Colonic mucosa (tissue), 4 donors: ENCODE measurements around the gene DCUN1D2. TPM values are rescaled to one million over a fixed set of nuclear protein-coding genes. Genes with fewer than 3 reads are reported as not detected.
A peak's percentile ranks its signal among the peaks of the same experiment; 100 is the strongest.

ENCODE experiments used
- DNase-seq: peaks from one replicate; pipeline ENCODE4 v3.0.0-alpha.2; 2020
- H3K27ac ChIP-seq: fragments of 200-600 bp; one replicate; pipeline ENCODE4 v1.8.0; 2021
- H3K27me3 ChIP-seq: fragments of 200-600 bp; one replicate; pipeline ENCODE4 v1.8.0; 2021
- H3K36me3 ChIP-seq: fragments of 200-600 bp; one replicate; pipeline ENCODE4 v1.8.0; 2021
- H3K4me1 ChIP-seq: fragments of 200-600 bp; one replicate; pipeline ENCODE4 v1.8.0; 2021; ENCODE audit warnings: mild to moderate bottlenecking
- H3K4me3 ChIP-seq: fragments of 200-600 bp; one replicate; pipeline ENCODE4 v1.8.0; 2021
- H3K9ac ChIP-seq, 2 donors: one replicate each; pipeline ENCODE4 v1.7.0; 2013; ENCODE audit warnings: control low read depth in 2 of 2, low read depth in 2 of 2, low read length in 2 of 2
- H3K9me3 ChIP-seq: fragments of 200-600 bp; one replicate; pipeline ENCODE4 v1.8.0; 2021
- intact Hi-C: fragments of 100-400 bp; cut with DNase I; formaldehyde crosslinking; loops from one replicate; pipeline ENCODE4 v1.14.1; 2022
- total RNA-seq, 2 donors: library from RNA; stranded (reverse); fragmentation: NEBNext Ultra II Directional in 1 of 2; extraction: Animal tissue kit (Norgen Biotek cat#: 25700) in 1 of 2; gene quantifications; one replicate each; pipeline ENCODE4 v1.2.1, GENCODE V29; 2021
- TF ChIP-seq, protein P1 (sequence below): fragments of 200-600 bp; IDR thresholded peaks from one replicate; pipeline ENCODE4 v1.8.0; 2022; ENCODE audit warnings: antibody characterized with exemption, mild to moderate bottlenecking
- donor health status: healthy.
- donor health status: DM: no; HTN: no; CAD: no.
- donor health status: DM: no; HTN: no; CAD: no.

DCUN1D2 gene
- total RNA-seq, 2 donors from 2014 or later = 14.9 to 20.5 TPM

DNA sequence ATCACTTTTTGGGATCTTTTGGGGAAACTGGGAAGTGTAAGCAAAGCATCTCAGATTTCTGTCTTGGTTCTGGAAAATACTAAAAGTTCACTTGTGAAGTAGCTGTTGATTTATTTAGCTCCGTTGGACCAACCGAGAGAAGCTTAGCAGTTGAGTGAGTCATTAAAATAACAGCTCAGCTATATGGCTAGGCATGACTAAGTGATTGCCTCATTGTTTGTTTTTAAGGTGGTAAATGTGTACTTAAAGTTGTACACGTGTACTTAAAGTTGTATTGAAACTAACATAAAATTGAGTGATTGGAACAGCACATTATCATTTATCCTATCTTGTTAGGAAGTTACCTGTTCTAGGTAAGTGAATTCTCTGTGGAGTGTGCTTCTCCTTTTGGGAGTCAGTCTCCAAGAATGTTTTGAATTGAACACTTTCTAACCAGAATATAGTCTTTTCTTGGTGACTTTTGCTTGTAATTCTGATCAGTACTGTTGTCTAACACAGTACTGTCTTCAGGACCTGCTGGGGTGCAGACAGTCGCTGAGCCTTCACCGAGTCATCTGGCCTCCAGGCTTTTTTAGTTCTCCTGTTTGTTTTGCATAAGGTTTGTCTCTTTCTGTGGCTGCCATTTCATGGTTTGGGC, 2.9 kb upstream of the DCUN1D2 start:
- peak; percentile 45 for DNase-seq
- Histone ChIP-seq H3K9me3 (no peaks in the 10 kb centered on the region), H3K4me3 (no peak overlapping the region), H3K9ac (no peak overlapping the region), H3K27ac (peak overlapping the region; percentile 77), H3K36me3 (no peaks in the 10 kb centered on the region), H3K4me1 (peaks cover 17% of the 10 kb centered on the region), H3K27me3 (no peaks in the 10 kb centered on the region)
- intact Hi-C loops = no loop called here
- TF ChIP-seq, protein P1, sequence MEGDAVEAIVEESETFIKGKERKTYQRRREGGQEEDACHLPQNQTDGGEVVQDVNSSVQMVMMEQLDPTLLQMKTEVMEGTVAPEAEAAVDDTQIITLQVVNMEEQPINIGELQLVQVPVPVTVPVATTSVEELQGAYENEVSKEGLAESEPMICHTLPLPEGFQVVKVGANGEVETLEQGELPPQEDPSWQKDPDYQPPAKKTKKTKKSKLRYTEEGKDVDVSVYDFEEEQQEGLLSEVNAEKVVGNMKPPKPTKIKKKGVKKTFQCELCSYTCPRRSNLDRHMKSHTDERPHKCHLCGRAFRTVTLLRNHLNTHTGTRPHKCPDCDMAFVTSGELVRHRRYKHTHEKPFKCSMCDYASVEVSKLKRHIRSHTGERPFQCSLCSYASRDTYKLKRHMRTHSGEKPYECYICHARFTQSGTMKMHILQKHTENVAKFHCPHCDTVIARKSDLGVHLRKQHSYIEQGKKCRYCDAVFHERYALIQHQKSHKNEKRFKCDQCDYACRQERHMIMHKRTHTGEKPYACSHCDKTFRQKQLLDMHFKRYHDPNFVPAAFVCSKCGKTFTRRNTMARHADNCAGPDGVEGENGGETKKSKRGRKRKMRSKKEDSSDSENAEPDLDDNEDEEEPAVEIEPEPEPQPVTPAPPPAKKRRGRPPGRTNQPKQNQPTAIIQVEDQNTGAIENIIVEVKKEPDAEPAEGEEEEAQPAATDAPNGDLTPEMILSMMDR = no peak

DNA sequence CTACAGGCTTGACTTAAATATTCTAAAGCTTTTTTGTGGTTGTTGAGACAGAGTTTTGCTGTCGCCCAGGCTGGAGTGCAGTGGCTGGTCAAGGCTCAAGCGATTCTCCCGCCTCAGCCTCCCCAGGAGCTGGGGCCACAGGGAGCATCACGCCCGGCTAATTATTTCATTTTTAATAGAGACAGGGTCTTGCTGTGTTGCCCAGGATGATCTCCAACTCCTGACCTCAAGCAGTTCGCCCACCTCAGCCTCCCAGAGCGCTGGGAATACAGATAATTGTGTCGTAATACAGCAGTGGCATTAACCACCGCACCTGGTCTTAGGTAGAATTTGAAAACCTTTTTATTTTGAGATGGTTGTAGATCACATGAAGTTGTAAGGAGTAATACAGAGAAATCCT, 1.5 kb upstream of the DCUN1D2 start:
- Histone ChIP-seq H3K36me3 (no peaks in the 10 kb centered on the region), H3K27me3 (no peaks in the 10 kb centered on the region), H3K9ac (peak overlapping the region; percentile 16 to 85), H3K27ac (no peak overlapping the region), H3K4me1 (peaks cover 17% of the 10 kb centered on the region), H3K9me3 (no peaks in the 10 kb centered on the region), H3K4me3 (peak overlapping the region; percentile 90)
- intact Hi-C loops = no loop called here
- DNase-seq = no peak
- TF ChIP-seq, protein P1 = no peak

DNA sequence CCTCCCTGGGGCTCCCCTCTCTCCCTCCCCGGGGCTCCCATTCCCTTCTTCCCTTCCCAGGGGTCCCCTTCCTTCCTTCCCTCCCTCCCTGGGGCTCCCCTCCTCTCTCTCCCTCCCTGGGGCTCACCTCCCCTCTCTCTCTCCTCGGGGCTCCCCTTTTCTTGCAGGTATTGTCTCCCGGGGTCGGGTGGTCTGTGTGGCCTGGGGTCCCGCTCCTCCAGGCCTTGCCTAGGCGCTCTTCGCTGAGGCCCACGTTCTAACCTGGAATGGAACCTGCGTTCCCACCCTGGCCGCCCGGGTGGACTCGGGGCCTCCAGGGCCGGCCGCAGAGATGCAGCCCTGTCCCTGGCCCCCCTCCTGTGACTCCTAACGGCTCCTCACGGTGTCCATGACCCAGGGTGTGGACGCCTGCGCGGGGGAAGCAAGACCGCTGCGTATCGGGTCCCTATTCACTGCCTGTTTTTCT, 940 bp upstream of the DCUN1D2 start:
- TF ChIP-seq, protein P1 = no peak
- Histone ChIP-seq H3K4me1 (peaks cover 17% of the 10 kb centered on the region), H3K27ac (peak overlapping the region; percentile 84), H3K36me3 (no peaks in the 10 kb centered on the region), H3K4me3 (peak overlapping the region; percentile 90), H3K9ac (peak overlapping the region; percentile 85 to 88), H3K27me3 (no peaks in the 10 kb centered on the region), H3K9me3 (no peaks in the 10 kb centered on the region)
- intact Hi-C loops = no loop called here
- DNase-seq = peak; percentile 44

DNA sequence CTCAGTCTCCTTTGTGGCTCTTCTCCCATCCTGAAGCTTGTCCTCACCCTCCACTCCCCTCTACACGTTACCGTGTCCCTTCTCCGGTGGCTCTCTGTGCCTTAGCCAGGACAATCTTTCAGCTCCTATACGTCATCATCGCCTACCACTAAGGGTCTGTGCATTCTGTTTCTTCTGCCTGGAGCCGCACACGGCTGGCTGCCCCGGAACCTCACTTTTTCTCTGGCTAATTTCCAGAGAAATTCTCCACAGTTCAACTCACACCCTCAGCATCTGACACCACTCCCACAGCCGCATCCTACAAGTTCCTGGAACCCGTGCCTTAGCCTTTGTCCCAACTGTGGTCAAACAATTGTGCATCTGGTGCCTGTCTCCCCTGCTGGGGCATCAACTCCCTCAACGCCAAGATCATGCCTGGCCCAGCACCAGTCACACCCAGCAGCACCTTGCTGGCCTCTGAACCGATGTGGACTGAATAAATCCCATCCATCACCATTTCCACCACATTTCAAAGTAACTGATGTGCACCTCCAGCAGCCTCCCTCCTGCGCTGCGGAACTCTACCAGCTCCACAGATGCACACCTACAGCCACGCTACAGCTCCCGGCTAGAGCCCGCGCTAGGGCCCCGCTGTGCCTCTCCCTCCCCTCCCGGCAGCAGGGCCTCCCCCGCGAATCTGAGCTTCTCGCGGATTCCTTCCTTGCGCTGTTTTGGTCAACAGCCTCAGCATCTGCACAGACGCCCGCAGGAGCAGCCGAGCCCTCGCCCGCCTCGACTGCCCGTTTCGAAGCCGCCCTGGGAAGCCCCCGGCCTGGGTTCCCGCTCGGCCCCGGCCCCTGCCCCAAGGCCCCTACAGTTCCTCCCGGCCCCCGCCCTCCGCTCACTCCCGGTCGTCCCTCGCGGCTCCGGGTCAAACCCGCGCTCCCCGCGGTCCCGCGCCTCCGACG, 689 bp downstream of the DCUN1D2 start:
- Histone ChIP-seq H3K36me3 (no peaks in the 10 kb centered on the region), H3K4me1 (peaks cover 17% of the 10 kb centered on the region), H3K4me3 (peak overlapping the region; percentile 90), H3K9me3 (no peaks in the 10 kb centered on the region), H3K27ac (peak overlapping the region; percentile 84), H3K27me3 (no peaks in the 10 kb centered on the region), H3K9ac (peak overlapping the region; percentile 77 to 79)
- TF ChIP-seq, protein P1 = no peak
- DNase-seq = peak; percentile 37
- intact Hi-C loops = no loop called here

DNA sequence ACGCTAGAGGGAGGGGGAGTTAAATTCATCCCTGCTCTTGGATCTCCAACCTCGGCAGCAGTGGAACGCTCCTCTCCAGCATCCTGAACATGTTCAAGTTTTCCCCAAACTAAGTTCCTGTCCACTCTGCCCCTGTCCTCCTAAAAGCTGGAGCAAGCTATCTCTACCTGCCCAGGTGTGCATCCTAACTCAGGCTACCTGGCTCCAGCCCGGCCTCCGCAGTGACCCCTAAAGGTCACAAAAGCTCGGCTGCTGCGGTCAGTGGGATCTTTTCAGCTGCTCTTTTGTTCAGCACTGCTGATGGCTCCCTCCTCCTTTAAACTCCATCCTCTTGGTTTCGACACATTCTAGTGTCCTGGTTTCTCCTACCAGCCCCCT, 1.4 kb downstream of the DCUN1D2 start:
- H3K27ac ChIP-seq = no peak overlapping the region
- H3K9me3 ChIP-seq = no peaks in the 10 kb centered on the region
- no peaks in the 10 kb centered on the region for H3K27me3 ChIP-seq
- peaks cover 17% of the 10 kb centered on the region for H3K4me1 ChIP-seq
- peak overlapping the region; percentile 90 for H3K4me3 ChIP-seq
- peak overlapping the region; percentile 77 to 79 for H3K9ac ChIP-seq
- intact Hi-C loops = no loop called here
- TF ChIP-seq, protein P1 = no peak
- DNase-seq = no peak
- no peaks in the 10 kb centered on the region for H3K36me3 ChIP-seq
